ENCODE data around the gene NEK2. TPM values are rescaled to one million over a fixed set of nuclear protein-coding genes. Genes with fewer than 3 reads are reported as not detected.
"Not testable (repeated sequence)": the region's sequence is repeated elsewhere in the genome, so short reads cannot be mapped to it uniquely, and the experiment has no call there.

NEK2 gene
- total RNA-seq, 1 donor: 17.7 TPM

- DNase-seq (ENCODE audit: low read depth): no peak
- TF ChIP-seq CTCF (IDR thresholded peaks at IDR 0.05; ENCODE audit: insufficient read depth, low read depth, low read length): no peak
- H3K4me3 ChIP-seq (ENCODE audit: low read depth, low read length): no peak overlapping the region
Observed at GRCh38 chr1:211638689-211639101, 36.7 kb downstream of the NEK2 start.

GRCh38 chr1:211638246-211638645 is 37.2 kb downstream of the NEK2 start:
- TF ChIP-seq CTCF (IDR thresholded peaks at IDR 0.05; ENCODE audit: insufficient read depth, low read depth, low read length): no peak
- no peak for DNase-seq (ENCODE audit: low read depth)

GRCh38 chr1:211637066-211637465 is 38.4 kb downstream of the NEK2 start:
- H3K4me3 ChIP-seq (ENCODE audit: low read depth, low read length): no peak overlapping the region
- no peak for TF ChIP-seq CTCF (IDR thresholded peaks at IDR 0.05; ENCODE audit: insufficient read depth, low read depth, low read length)
- no peak for DNase-seq (ENCODE audit: low read depth)

More at GRCh38 chr1:211638246-211638645, 37.2 kb downstream of the NEK2 start:
- H3K4me3 ChIP-seq (ENCODE audit: low read depth, low read length): no peak overlapping the region

GRCh38 chr1:211636575-211637029 is 38.8 kb downstream of the NEK2 start:
- not testable (repeated sequence) for H3K4me3 ChIP-seq (ENCODE audit: low read depth, low read length); DNase-seq (ENCODE audit: low read depth)

GRCh38 chr1:211635597-211636205 is 39.7 kb downstream of the NEK2 start:
- H3K4me3 ChIP-seq (ENCODE audit: low read depth, low read length): no peak overlapping the region
- no peak for TF ChIP-seq CTCF (IDR thresholded peaks at IDR 0.05; ENCODE audit: insufficient read depth, low read depth, low read length)
- DNase-seq (ENCODE audit: low read depth): no peak

GRCh38 chr1:211634931-211635330 is 40.5 kb downstream of the NEK2 start:
- no peak for TF ChIP-seq CTCF (IDR thresholded peaks at IDR 0.05; ENCODE audit: insufficient read depth, low read depth, low read length)
- H3K4me3 ChIP-seq (ENCODE audit: low read depth, low read length): no peak overlapping the region
- no peak for DNase-seq (ENCODE audit: low read depth)

- DNase-seq (ENCODE audit: low read depth): no peak
- TF ChIP-seq CTCF (IDR thresholded peaks at IDR 0.05; ENCODE audit: insufficient read depth, low read depth, low read length): no peak
- no peak overlapping the region for H3K4me3 ChIP-seq (ENCODE audit: low read depth, low read length)
Observed at GRCh38 chr1:211634461-211634860, 41.0 kb downstream of the NEK2 start.
